Mesenchymal stem cell (in vitro differentiated cells and primary cell): ENCODE measurements around the gene FAM78A.
A peak's percentile ranks its signal among the peaks of the same experiment; 100 is the strongest.

Source experiments
- DNase-seq: peaks from one replicate; pipeline ENCODE4 v3.0.0-alpha.2; 2013
- H2AFZ ChIP-seq: one replicate; pipeline ENCODE4 v1.6.1; 2013; ENCODE audit warnings: low read depth, mild to moderate bottlenecking, control low read depth, inconsistent platforms, low read length, moderate library complexity
- H2AK5ac ChIP-seq: 2 replicates; pipeline ENCODE4 v1.6.1; 2013; ENCODE audit warnings: low read length, moderate library complexity, mild to moderate bottlenecking, inconsistent platforms; ENCODE audit not compliant: severe bottlenecking
- H2BK120ac ChIP-seq: one replicate; pipeline ENCODE4 v1.6.1; 2013; ENCODE audit warnings: low read depth, mild to moderate bottlenecking, inconsistent platforms, low read length, moderate library complexity
- H2BK12ac ChIP-seq, 2 experiments: one replicate each; pipeline ENCODE4 v1.6.1; 2013; ENCODE audit warnings: inconsistent platforms in 2 of 2, low read length in 2 of 2, mild to moderate bottlenecking in 2 of 2, moderate library complexity in 2 of 2, control low read depth in 1 of 2
- H2BK15ac ChIP-seq: one replicate; pipeline ENCODE4 v1.6.1; 2013; ENCODE audit warnings: mild to moderate bottlenecking, low read depth, inconsistent platforms; ENCODE audit not compliant: poor library complexity, severe bottlenecking
- H2BK5ac ChIP-seq: 2 replicates; pipeline ENCODE4 v1.6.1; 2013; ENCODE audit warnings: low read depth, mild to moderate bottlenecking, low read length, control low read depth, inconsistent platforms; ENCODE audit not compliant: poor library complexity, severe bottlenecking
- H3K14ac ChIP-seq, 2 experiments: one replicate each; pipeline ENCODE4 v1.6.1; 2013; ENCODE audit warnings: inconsistent platforms in 2 of 2, low read length in 2 of 2, control low read depth in 1 of 2, mild to moderate bottlenecking in 1 of 2, moderate library complexity in 1 of 2
- H3K18ac ChIP-seq, 2 experiments: one replicate each; pipeline ENCODE4 v1.6.1; 2013; ENCODE audit warnings: inconsistent platforms in 2 of 2, low read length in 2 of 2, control low read depth in 1 of 2, low read depth in 1 of 2, mild to moderate bottlenecking in 1 of 2
- H3K23ac ChIP-seq, 2 experiments: one replicate each; pipeline ENCODE4 v1.6.1; 2013; ENCODE audit warnings: inconsistent platforms in 2 of 2, low read length in 2 of 2, mild to moderate bottlenecking in 2 of 2, moderate library complexity in 2 of 2, control low read depth in 1 of 2
- H3K27ac ChIP-seq: 2 replicates; pipeline ENCODE4 v1.5.1; 2013; ENCODE audit warnings: mild to moderate bottlenecking, moderate library complexity, low read length, control low read depth, inconsistent platforms; ENCODE audit not compliant: poor library complexity, severe bottlenecking
- H3K27me3 ChIP-seq, 2 experiments: 2 replicates each; pipeline versions ENCODE4 v1.6.1 to v1.7.0; 2013; ENCODE audit warnings: low read length in 2 of 2, mild to moderate bottlenecking in 2 of 2, moderate library complexity in 2 of 2, control low read depth in 1 of 2, inconsistent platforms in 1 of 2; ENCODE audit not compliant: control insufficient read depth in 1 of 2, insufficient read depth in 1 of 2
- H3K36me3 ChIP-seq, 2 experiments: 2 replicates each; pipeline versions ENCODE4 v1.6.1 to v1.7.0; 2013; ENCODE audit warnings: low read length in 2 of 2, control low read depth in 1 of 2, inconsistent platforms in 1 of 2, low read depth in 1 of 2, mild to moderate bottlenecking in 1 of 2; ENCODE audit not compliant: insufficient read depth in 2 of 2, control insufficient read depth in 1 of 2
- H3K4ac ChIP-seq, 2 experiments: one replicate each; pipeline ENCODE4 v1.6.1; 2013; ENCODE audit warnings: inconsistent platforms in 2 of 2, low read length in 2 of 2, mild to moderate bottlenecking in 2 of 2, moderate library complexity in 2 of 2, control low read depth in 1 of 2, low read depth in 1 of 2
- H3K4me1 ChIP-seq: 2 replicates; pipeline ENCODE4 v1.6.1; 2013; ENCODE audit warnings: low read depth, low read length, control low read depth; ENCODE audit not compliant: control insufficient read depth, insufficient read depth
- H3K4me2 ChIP-seq: 2 replicates; pipeline ENCODE4 v1.6.1; 2013; ENCODE audit warnings: low read length, mild to moderate bottlenecking, inconsistent platforms; ENCODE audit not compliant: poor library complexity, severe bottlenecking
- H3K4me3 ChIP-seq, 2 experiments: 2 replicates each; pipeline versions ENCODE4 v1.5.1 to v1.7.0; 2013; ENCODE audit warnings: low read length in 2 of 2, mild to moderate bottlenecking in 2 of 2, control low read depth in 1 of 2, low read depth in 1 of 2; ENCODE audit not compliant: insufficient read depth in 1 of 2
- H3K79me1 ChIP-seq: replicated peaks from 2 replicates; pipeline ENCODE4 v1.6.1; 2013; ENCODE audit warnings: mild to moderate bottlenecking, control low read depth, low read length, inconsistent platforms; ENCODE audit not compliant: poor library complexity, severe bottlenecking
- H3K9ac ChIP-seq: 2 replicates; pipeline ENCODE4 v1.7.0; 2013; ENCODE audit warnings: mild to moderate bottlenecking, low read length, moderate library complexity
- H3K9me3 ChIP-seq: 2 replicates; pipeline ENCODE4 v1.7.0; 2013; ENCODE audit warnings: mild to moderate bottlenecking, low read length; ENCODE audit not compliant: control insufficient read depth
- H4K8ac ChIP-seq: one replicate; pipeline ENCODE4 v1.6.1; 2013; ENCODE audit warnings: inconsistent platforms, mild to moderate bottlenecking, low read length, moderate library complexity
- H4K91ac ChIP-seq: one replicate; pipeline ENCODE4 v1.6.1; 2013; ENCODE audit warnings: mild to moderate bottlenecking, low read length, inconsistent platforms
- WGBS: methylation state at CpG from one replicate; pipeline ENCODE4 v1.1.7; 2013; ENCODE audit warnings: mixed read lengths; 5-methylcytosine and 5-hydroxymethylcytosine counted together

Gene FAM78A

GRCh38 chr9:131228988-131229387 lies 47.3 kb downstream of the FAM78A start:
- Histone ChIP-seq H2BK15ac (no peak overlapping the region), H2BK120ac (no peak overlapping the region), H3K27ac (no peak overlapping the region), H3K9me3 (no peaks in the 10 kb centered on the region), H4K8ac (peak overlapping the region; percentile 4), H2AFZ (no peak overlapping the region), H3K4me3 (no peak overlapping the region), H3K18ac (no peak overlapping the region), H3K4me2 (no peak overlapping the region), H3K9ac (no peak overlapping the region), H3K79me1 (peaks cover 10% of the 10 kb centered on the region), H2AK5ac (no peak overlapping the region), H3K23ac (no peak overlapping the region), H4K91ac (no peak overlapping the region), H3K4ac (no peak overlapping the region), H3K36me3 (peaks cover 53 to 72% of the 10 kb centered on the region in 2 experiments), H3K4me1 (peaks cover 2% of the 10 kb centered on the region), H2BK5ac (no peak overlapping the region), H3K27me3 (no peaks in the 10 kb centered on the region), H2BK12ac (no peak overlapping the region), H3K14ac (no peak overlapping the region)
- DNase-seq, result peak; percentile 17
- WGBS, result 95% methylated on average over 8 of the region's 8 CpGs

GRCh38 chr9:131227959-131228460 lies 48.3 kb downstream of the FAM78A start:
- Histone ChIP-seq H3K36me3 (peaks cover 43 to 63% of the 10 kb centered on the region in 2 experiments), H4K91ac (no peak overlapping the region), H3K27ac (no peak overlapping the region), H2BK15ac (no peak overlapping the region), H3K27me3 (no peaks in the 10 kb centered on the region), H3K14ac (no peak overlapping the region), H2BK120ac (no peak overlapping the region), H3K9me3 (no peaks in the 10 kb centered on the region), H2AFZ (no peak overlapping the region), H3K18ac (no peak overlapping the region), H4K8ac (no peak overlapping the region), H3K4me2 (no peak overlapping the region), H3K9ac (no peak overlapping the region), H2BK5ac (no peak overlapping the region), H3K4me3 (no peak overlapping the region), H3K79me1 (peaks cover 10% of the 10 kb centered on the region), H2BK12ac (no peak overlapping the region), H2AK5ac (no peak overlapping the region), H3K4me1 (peaks cover 2% of the 10 kb centered on the region), H3K4ac (no peak overlapping the region), H3K23ac (no peak overlapping the region)
- no peak for DNase-seq
- 91% methylated on average over 9 of the region's 9 CpGs for WGBS

GRCh38 chr9:131227112-131227958 lies 49.0 kb downstream of the FAM78A start:
- H2BK12ac ChIP-seq, result no peak overlapping the region
- no peak overlapping the region for H3K4me2 ChIP-seq
- peaks cover 2% of the 10 kb centered on the region for H3K4me1 ChIP-seq
- H3K79me1 ChIP-seq, result peaks cover 10% of the 10 kb centered on the region
- peak; percentile 44 for DNase-seq
- no peaks in the 10 kb centered on the region for H3K9me3 ChIP-seq
- H2AFZ ChIP-seq, result no peak overlapping the region
- H3K27me3 ChIP-seq, result no peaks in the 10 kb centered on the region
- no peak overlapping the region for H3K18ac ChIP-seq
- no peak overlapping the region for H2BK15ac ChIP-seq
- H2BK5ac ChIP-seq, result no peak overlapping the region
- H3K9ac ChIP-seq, result no peak overlapping the region
- WGBS, result 81% methylated on average over 8 of the region's 9 CpGs
- no peak overlapping the region for H4K8ac ChIP-seq
- no peak overlapping the region for H3K14ac ChIP-seq
- no peak overlapping the region for H3K4me3 ChIP-seq
- no peak overlapping the region for H4K91ac ChIP-seq
- no peak overlapping the region for H3K23ac ChIP-seq
- peaks cover 38 to 66% of the 10 kb centered on the region in 2 experiments for H3K36me3 ChIP-seq
- no peak overlapping the region for H2AK5ac ChIP-seq
- H3K27ac ChIP-seq, result no peak overlapping the region
- no peak overlapping the region for H2BK120ac ChIP-seq
- no peak overlapping the region for H3K4ac ChIP-seq

- no peak overlapping the region for H2AFZ ChIP-seq
- no peak overlapping the region for H2BK5ac ChIP-seq
- no peak overlapping the region for H3K27ac ChIP-seq
- peaks cover 2% of the 10 kb centered on the region for H3K4me1 ChIP-seq
- H3K79me1 ChIP-seq, result peaks cover 10% of the 10 kb centered on the region
- no peak overlapping the region for H2BK15ac ChIP-seq
- H3K14ac ChIP-seq, result no peak overlapping the region
- H3K4ac ChIP-seq, result no peak overlapping the region
- no peak for DNase-seq
- H3K18ac ChIP-seq, result no peak overlapping the region
- H3K27me3 ChIP-seq, result no peaks in the 10 kb centered on the region
- no peak overlapping the region for H2AK5ac ChIP-seq
- no peak overlapping the region for H4K8ac ChIP-seq
- WGBS, result no CpG with 5 or more reads among the region's 3 CpGs
- no peak overlapping the region for H4K91ac ChIP-seq
- H3K4me2 ChIP-seq, result no peak overlapping the region
- H2BK12ac ChIP-seq, result no peak overlapping the region
- H3K36me3 ChIP-seq, result peaks cover 32 to 59% of the 10 kb centered on the region in 2 experiments
- H3K9me3 ChIP-seq, result no peaks in the 10 kb centered on the region
- no peak overlapping the region for H3K9ac ChIP-seq
- no peak overlapping the region for H3K23ac ChIP-seq
- H3K4me3 ChIP-seq, result no peak overlapping the region
- H2BK120ac ChIP-seq, result no peak overlapping the region
Measured at GRCh38 chr9:131226226-131226625, 50.1 kb downstream of the FAM78A start.
